Gastroesophageal sphincter (tissue), 4 donors: Measurements from ENCODE around the gene GDAP1L1. TPM values are rescaled to one million over a fixed set of nuclear protein-coding genes. Genes with fewer than 3 reads are reported as not detected.

ENCODE experiments used
- ATAC-seq: fragments of 150-250 bp; one replicate; pipeline ENCODE4 v1.9.1; 2016; ENCODE audit warnings: mild to moderate bottlenecking, moderate library complexity
- H3K27ac ChIP-seq, 4 donors: fragments of 200-600 bp; sonication (generic) in 3 of 4; 1 replicate in 3 of 4; 2 replicates in 1 of 4; pipeline ENCODE4 v1.5.1; 2016 to 2019
- H3K27me3 ChIP-seq: fragments of 200-600 bp; sonication (generic); one replicate; pipeline ENCODE4 v1.5.1; 2019
- H3K36me3 ChIP-seq, 2 donors: fragments of 200-600 bp; sonication (generic); one replicate each; pipeline ENCODE4 v1.5.1; 2019; ENCODE audit warnings: control low read depth in 1 of 2
- H3K4me1 ChIP-seq, 3 donors: fragments of 200-600 bp; sonication (generic); 1 replicate in 2 of 3; 2 replicates in 1 of 3; pipeline ENCODE4 v1.5.1; 2016 to 2019; ENCODE audit warnings: control low read depth in 2 of 3
- H3K4me3 ChIP-seq, 2 donors: fragments of 200-600 bp; sonication (generic); one replicate each; pipeline ENCODE4 v1.5.1; 2019; ENCODE audit warnings: mild to moderate bottlenecking in 1 of 2, moderate library complexity in 1 of 2
- H3K9me3 ChIP-seq, 3 donors: fragments of 200-600 bp; sonication (generic); one replicate each; pipeline ENCODE4 v1.5.1; 2017 to 2019; ENCODE audit warnings: control low read depth in 2 of 3
- CTCF ChIP-seq, 4 experiments: fragments of 200-600 bp in 2 of 4; fragments of 450-650 bp in 2 of 4; sonication (generic) in 1 of 4; IDR thresholded peaks; one replicate each; pipeline ENCODE4 v1.5.1; 2017 to 2019; ENCODE audit warnings: antibody characterized with exemption in 4 of 4, mild to moderate bottlenecking in 2 of 4, moderate library complexity in 2 of 4
- EP300 ChIP-seq: sonication (generic); formaldehyde crosslinking; IDR thresholded peaks from one replicate; pipeline ENCODE4 v1.6.1; 2017; ENCODE audit warnings: antibody characterized with exemption, mild to moderate bottlenecking
- POLR2A ChIP-seq, 2 donors: fragments of 450-650 bp; IDR thresholded peaks; one replicate each; pipeline ENCODE4 v1.6.1; 2017; ENCODE audit warnings: antibody characterized with exemption in 2 of 2, mild to moderate bottlenecking in 2 of 2, moderate library complexity in 1 of 2
- POLR2AphosphoS5 ChIP-seq: sonication (generic); formaldehyde crosslinking; IDR thresholded peaks from one replicate; pipeline ENCODE4 v1.6.1; 2017; ENCODE audit warnings: antibody characterized with exemption
- WGBS, 2 donors: methylation state at CpG; one replicate each; pipeline ENCODE4 v1.1.5; 2018; ENCODE audit warnings: low coverage in 1 of 2; 5-methylcytosine and 5-hydroxymethylcytosine counted together
- total RNA-seq, 4 donors: library from RNA; depleted of rRNA; stranded (reverse); fragments of >200 nt; gene quantifications; one replicate each; pipeline ENCODE4 v1.1.0, GENCODE V29; 2016

The GDAP1L1 gene
- total RNA-seq, 4 donors from 2014 or later: 0.67 TPM; not detected in 3

- ATAC-seq: no peak
- WGBS, 2 donors: 12 to 14% methylated on average over 6 to 12 of the region's 24 CpGs
- Histone ChIP-seq H3K9me3 (no peaks in the 10 kb centered on the region), H3K4me3 (peak overlapping the region; percentile 55 to 97), H3K4me1 (peaks cover 0 to 66% (median 8%) of the 10 kb centered on the region in 3 donors), H3K27ac (peak overlapping the region; percentile 84 to 100 (median 96)), H3K36me3 (peaks cover 0 to 12% of the 10 kb centered on the region in 2 donors), H3K27me3 (no peaks in the 10 kb centered on the region)
- TF ChIP-seq CTCF (IDR thresholded peaks at IDR 0.05) (peak in 1 of 4 experiments; percentile 6), POLR2A (IDR thresholded peaks at IDR 0.05) (no peak)
Measured at GRCh38 chr20:44211177-44212039, 35.7 kb upstream of the GDAP1L1 start.

GRCh38 chr20:44212792-44213191 is 34.3 kb upstream of the GDAP1L1 start:
- WGBS, 2 donors: 43 to 77% methylated on average over 3 to 4 of the region's 4 CpGs
- H3K27ac ChIP-seq: peak overlapping the region in 2 of 4 donors; percentile 97 to 100
- TF ChIP-seq EP300 (no peak), POLR2A (IDR thresholded peaks at IDR 0.05) (no peak), CTCF (IDR thresholded peaks at IDR 0.05) (no peak), POLR2AphosphoS5 (no peak)
- H3K4me3 ChIP-seq: no peak overlapping the region
- no peak for ATAC-seq
- H3K9me3 ChIP-seq: no peaks in the 10 kb centered on the region
- peaks cover 0 to 61% (median 4%) of the 10 kb centered on the region in 3 donors for H3K4me1 ChIP-seq
- no peaks in the 10 kb centered on the region for H3K27me3 ChIP-seq
- H3K36me3 ChIP-seq: peaks cover 0 to 16% of the 10 kb centered on the region in 2 donors

- Histone ChIP-seq H3K36me3 (peaks cover 0 to 21% of the 10 kb centered on the region in 2 donors), H3K9me3 (no peaks in the 10 kb centered on the region), H3K4me1 (peaks cover 0 to 52% (median 0%) of the 10 kb centered on the region in 3 donors), H3K27ac (no peak overlapping the region), H3K4me3 (no peak overlapping the region), H3K27me3 (no peaks in the 10 kb centered on the region)
- TF ChIP-seq POLR2AphosphoS5 (no peak), CTCF (IDR thresholded peaks at IDR 0.05) (peak; percentile 27 to 81 (median 70)), EP300 (no peak)
- ATAC-seq: no peak
- 53% methylated on average over 7 of the region's 7 CpGs; no CpG with 5 or more reads in 1 of the 2 donors for WGBS, 2 donors
Measured at GRCh38 chr20:44215125-44215524, 32.0 kb upstream of the GDAP1L1 start.

GRCh38 chr20:44217342-44218092 is 29.6 kb upstream of the GDAP1L1 start:
- no peak for TF ChIP-seq POLR2A (IDR thresholded peaks at IDR 0.05)
- TF ChIP-seq CTCF (IDR thresholded peaks at IDR 0.05): peak; percentile 68 to 89 (median 76)
- TF ChIP-seq POLR2AphosphoS5: no peak
- TF ChIP-seq EP300: no peak
- H3K4me1 ChIP-seq: peaks cover 0 to 39% (median 0%) of the 10 kb centered on the region in 3 donors
- peak; percentile 72 for ATAC-seq
- H3K9me3 ChIP-seq: no peaks in the 10 kb centered on the region
- peaks cover 0 to 33% of the 10 kb centered on the region in 2 donors for H3K36me3 ChIP-seq
- H3K27ac ChIP-seq: no peak overlapping the region
- no peak overlapping the region for H3K4me3 ChIP-seq
- H3K27me3 ChIP-seq: no peaks in the 10 kb centered on the region
- WGBS, 2 donors: 39 to 58% methylated on average over 7 of the region's 11 CpGs
